ENCODE data around the gene RIMBP2.

GRCh38 chr12:130530429-130530828 is 185.7 kb downstream of the RIMBP2 start:
- TF ChIP-seq, protein P1, sequence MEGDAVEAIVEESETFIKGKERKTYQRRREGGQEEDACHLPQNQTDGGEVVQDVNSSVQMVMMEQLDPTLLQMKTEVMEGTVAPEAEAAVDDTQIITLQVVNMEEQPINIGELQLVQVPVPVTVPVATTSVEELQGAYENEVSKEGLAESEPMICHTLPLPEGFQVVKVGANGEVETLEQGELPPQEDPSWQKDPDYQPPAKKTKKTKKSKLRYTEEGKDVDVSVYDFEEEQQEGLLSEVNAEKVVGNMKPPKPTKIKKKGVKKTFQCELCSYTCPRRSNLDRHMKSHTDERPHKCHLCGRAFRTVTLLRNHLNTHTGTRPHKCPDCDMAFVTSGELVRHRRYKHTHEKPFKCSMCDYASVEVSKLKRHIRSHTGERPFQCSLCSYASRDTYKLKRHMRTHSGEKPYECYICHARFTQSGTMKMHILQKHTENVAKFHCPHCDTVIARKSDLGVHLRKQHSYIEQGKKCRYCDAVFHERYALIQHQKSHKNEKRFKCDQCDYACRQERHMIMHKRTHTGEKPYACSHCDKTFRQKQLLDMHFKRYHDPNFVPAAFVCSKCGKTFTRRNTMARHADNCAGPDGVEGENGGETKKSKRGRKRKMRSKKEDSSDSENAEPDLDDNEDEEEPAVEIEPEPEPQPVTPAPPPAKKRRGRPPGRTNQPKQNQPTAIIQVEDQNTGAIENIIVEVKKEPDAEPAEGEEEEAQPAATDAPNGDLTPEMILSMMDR (conservative IDR thresholded peaks at IDR 0.05; ENCODE audit: low read depth, low read length) = no peak
- no peak for TF ChIP-seq EZH2 (IDR thresholded peaks at IDR 0.05; ENCODE audit: borderline replicate concordance, low read depth, low read length, poor library complexity, severe bottlenecking)
